ENCODE results near the gene NCOR1. TPM values are rescaled to one million over a fixed set of nuclear protein-coding genes. Genes with fewer than 3 reads are reported as not detected.

NCOR1 gene
- total and polyA plus RNA-seq, 2 experiments from 2014 or later: 102 to 132 TPM

- TF ChIP-seq, protein P1, sequence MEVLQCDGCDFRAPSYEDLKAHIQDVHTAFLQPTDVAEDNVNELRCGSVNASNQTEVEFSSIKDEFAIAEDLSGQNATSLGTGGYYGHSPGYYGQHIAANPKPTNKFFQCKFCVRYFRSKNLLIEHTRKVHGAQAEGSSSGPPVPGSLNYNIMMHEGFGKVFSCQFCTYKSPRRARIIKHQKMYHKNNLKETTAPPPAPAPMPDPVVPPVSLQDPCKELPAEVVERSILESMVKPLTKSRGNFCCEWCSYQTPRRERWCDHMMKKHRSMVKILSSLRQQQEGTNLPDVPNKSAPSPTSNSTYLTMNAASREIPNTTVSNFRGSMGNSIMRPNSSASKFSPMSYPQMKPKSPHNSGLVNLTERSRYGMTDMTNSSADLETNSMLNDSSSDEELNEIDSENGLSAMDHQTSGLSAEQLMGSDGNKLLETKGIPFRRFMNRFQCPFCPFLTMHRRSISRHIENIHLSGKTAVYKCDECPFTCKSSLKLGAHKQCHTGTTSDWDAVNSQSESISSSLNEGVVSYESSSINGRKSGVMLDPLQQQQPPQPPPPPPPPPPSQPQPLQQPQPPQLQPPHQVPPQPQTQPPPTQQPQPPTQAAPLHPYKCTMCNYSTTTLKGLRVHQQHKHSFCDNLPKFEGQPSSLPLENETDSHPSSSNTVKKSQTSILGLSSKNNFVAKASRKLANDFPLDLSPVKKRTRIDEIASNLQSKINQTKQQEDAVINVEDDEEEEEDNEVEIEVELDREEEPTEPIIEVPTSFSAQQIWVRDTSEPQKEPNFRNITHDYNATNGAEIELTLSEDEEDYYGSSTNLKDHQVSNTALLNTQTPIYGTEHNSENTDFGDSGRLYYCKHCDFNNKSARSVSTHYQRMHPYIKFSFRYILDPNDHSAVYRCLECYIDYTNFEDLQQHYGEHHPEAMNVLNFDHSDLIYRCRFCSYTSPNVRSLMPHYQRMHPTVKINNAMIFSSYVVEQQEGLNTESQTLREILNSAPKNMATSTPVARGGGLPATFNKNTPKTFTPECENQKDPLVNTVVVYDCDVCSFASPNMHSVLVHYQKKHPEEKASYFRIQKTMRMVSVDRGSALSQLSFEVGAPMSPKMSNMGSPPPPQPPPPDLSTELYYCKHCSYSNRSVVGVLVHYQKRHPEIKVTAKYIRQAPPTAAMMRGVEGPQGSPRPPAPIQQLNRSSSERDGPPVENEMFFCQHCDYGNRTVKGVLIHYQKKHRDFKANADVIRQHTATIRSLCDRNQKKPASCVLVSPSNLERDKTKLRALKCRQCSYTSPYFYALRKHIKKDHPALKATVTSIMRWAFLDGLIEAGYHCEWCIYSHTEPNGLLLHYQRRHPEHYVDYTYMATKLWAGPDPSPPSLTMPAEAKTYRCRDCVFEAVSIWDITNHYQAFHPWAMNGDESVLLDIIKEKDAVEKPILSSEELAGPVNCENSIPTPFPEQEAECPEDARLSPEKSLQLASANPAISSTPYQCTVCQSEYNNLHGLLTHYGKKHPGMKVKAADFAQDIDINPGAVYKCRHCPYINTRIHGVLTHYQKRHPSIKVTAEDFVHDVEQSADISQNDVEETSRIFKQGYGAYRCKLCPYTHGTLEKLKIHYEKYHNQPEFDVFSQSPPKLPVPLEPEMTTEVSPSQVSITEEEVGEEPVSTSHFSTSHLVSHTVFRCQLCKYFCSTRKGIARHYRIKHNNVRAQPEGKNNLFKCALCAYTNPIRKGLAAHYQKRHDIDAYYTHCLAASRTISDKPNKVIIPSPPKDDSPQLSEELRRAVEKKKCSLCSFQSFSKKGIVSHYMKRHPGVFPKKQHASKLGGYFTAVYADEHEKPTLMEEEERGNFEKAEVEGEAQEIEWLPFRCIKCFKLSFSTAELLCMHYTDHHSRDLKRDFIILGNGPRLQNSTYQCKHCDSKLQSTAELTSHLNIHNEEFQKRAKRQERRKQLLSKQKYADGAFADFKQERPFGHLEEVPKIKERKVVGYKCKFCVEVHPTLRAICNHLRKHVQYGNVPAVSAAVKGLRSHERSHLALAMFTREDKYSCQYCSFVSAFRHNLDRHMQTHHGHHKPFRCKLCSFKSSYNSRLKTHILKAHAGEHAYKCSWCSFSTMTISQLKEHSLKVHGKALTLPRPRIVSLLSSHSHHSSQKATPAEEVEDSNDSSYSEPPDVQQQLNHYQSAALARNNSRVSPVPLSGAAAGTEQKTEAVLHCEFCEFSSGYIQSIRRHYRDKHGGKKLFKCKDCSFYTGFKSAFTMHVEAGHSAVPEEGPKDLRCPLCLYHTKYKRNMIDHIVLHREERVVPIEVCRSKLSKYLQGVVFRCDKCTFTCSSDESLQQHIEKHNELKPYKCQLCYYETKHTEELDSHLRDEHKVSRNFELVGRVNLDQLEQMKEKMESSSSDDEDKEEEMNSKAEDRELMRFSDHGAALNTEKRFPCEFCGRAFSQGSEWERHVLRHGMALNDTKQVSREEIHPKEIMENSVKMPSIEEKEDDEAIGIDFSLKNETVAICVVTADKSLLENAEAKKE (CRISPR knock-in tag; IDR thresholded peaks at IDR 0.05): no peak
- TF ChIP-seq NANOG (IDR thresholded peaks at IDR 0.05; ENCODE audit: borderline replicate concordance): no peak
Observed at GRCh38 chr17:16150251-16150856, 65.0 kb downstream of the NCOR1 start (continued).

DNA sequence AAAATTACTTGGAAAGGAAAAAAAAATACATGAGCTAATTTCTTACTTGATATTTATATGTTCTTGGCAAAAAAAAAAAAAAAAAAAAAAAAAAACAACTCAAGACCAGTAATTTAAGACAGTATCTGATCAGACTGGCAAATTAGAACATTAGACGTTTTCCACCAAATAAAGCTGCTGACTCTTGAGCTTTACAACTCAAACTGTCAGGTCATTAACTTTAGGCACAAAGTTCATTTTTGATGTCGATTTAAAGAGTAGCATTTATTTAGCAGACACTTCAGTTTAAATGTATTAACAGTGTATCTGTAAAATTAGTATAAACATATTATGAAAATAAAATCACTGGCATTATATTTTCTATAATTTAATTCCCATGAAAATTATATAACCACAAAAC, 66.7 kb downstream of the NCOR1 start:
- ATAC-seq (no peak), DNase-seq (ENCODE audit: low spot score) (no peak)
- no peaks in the 10 kb centered on the region for H3K27me3 ChIP-seq (ENCODE audit: insufficient read depth)
- H2AFZ ChIP-seq: no peak overlapping the region
- no peaks in the 10 kb centered on the region for H3K79me2 ChIP-seq (replicated peaks; ENCODE audit: insufficient read depth)
- Mint-ChIP-seq H3K27ac (no peak overlapping the region), H3K4me1 (no peaks in the 10 kb centered on the region), H3K27me3 (ENCODE audit: insufficient read depth, low read depth, poor library complexity) (peaks cover 9% of the 10 kb centered on the region), H3K36me3 (ENCODE audit: low read depth) (peaks cover 77% of the 10 kb centered on the region), H3K9me3 (peaks cover 3% of the 10 kb centered on the region; the same call in 1 of the 3 replicates), H3K4me3 (no peak overlapping the region)
- H3F3A ChIP-seq (replicated peaks; ENCODE audit: low read depth): no peaks in the 10 kb centered on the region
- peaks cover 23% of the 10 kb centered on the region; the same call in 1 of the 2 replicates for H3K36me3 ChIP-seq (ENCODE audit: insufficient read depth)
- H3K4me3 ChIP-seq: no peak overlapping the region
- H3K9me2 ChIP-seq (ENCODE audit: insufficient read depth): no peaks in the 10 kb centered on the region
- H3K4me2 ChIP-seq: no peak overlapping the region
- H3K27ac ChIP-seq (ENCODE audit: low read depth): no peak overlapping the region
- H4K20me1 ChIP-seq (replicated peaks; ENCODE audit: insufficient read depth): no peaks in the 10 kb centered on the region; the same call in 1 of the 2 replicates
- H3K4me1 ChIP-seq (ENCODE audit: insufficient read depth): no peaks in the 10 kb centered on the region
- no peak for TF ChIP-seq REST (IDR thresholded peaks at IDR 0.05; ENCODE audit: unreplicated experiment)
- TF ChIP-seq, protein P2, sequence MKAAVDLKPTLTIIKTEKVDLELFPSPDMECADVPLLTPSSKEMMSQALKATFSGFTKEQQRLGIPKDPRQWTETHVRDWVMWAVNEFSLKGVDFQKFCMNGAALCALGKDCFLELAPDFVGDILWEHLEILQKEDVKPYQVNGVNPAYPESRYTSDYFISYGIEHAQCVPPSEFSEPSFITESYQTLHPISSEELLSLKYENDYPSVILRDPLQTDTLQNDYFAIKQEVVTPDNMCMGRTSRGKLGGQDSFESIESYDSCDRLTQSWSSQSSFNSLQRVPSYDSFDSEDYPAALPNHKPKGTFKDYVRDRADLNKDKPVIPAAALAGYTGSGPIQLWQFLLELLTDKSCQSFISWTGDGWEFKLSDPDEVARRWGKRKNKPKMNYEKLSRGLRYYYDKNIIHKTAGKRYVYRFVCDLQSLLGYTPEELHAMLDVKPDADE (IDR thresholded peaks at IDR 0.05): no peak
- no peak for TF ChIP-seq ZNF114 (CRISPR knock-in tag; IDR thresholded peaks at IDR 0.05)

Data from GM23338 (cell line).